NCI-H526 (cell line): ENCODE results near the gene ZNF593.

ENCODE experiments used
- DNase-seq, 2 experiments: peaks; one replicate each; lab custom pipeline; 2025; lab: John Stamatoyannopoulos, UW

ZNF593 gene

GRCh38 chr1:26210147-26210870, 40.6 kb downstream of the ZNF593 start:
- no peak for DNase-seq

- no peak for DNase-seq
Measured at GRCh38 chr1:26212726-26213125, 43.0 kb downstream of the ZNF593 start.

- no peak for DNase-seq
Measured at GRCh38 chr1:26213335-26213905, 43.7 kb downstream of the ZNF593 start.

- DNase-seq, result no peak
Measured at GRCh38 chr1:26215246-26215645, 45.5 kb downstream of the ZNF593 start.

DNA sequence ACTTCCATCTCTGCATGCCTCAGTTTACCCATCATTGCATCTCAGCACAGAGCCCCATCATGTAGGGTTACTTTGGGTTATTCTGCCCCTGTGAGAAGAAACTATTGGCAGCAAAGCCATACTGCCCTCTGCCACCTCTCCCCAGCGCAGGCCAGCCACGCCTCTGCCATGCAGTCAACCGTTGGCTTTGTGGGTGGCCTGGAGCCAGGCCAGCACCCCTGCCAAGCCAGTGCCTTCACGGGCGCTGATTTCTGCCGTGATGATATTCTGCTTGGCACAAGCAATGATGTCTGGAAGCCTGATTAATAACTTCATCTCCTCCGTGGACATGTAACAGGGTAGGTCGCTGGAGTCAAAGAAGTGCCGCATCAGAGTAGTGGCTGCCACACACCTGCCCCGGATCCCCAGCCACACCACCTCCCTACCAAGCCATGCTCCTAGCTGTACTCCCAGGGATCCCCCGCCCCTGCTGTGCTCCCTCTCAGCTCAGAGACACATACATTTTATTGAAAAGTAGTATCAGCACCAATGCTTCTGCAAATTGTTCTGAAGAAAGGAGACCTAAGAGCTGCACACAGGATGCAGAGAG, 49.3 kb downstream of the ZNF593 start:
- no peak for DNase-seq
